Cardiac atrium fibroblast (primary cell): Measurements from ENCODE around the gene RIMBP3C. TPM values are rescaled to one million over a fixed set of nuclear protein-coding genes. Genes with fewer than 3 reads are reported as not detected.

Experiments used
- total RNA-seq: library from RNA; depleted of rRNA; stranded (reverse); fragments of >200 nt; gene quantifications from 2 replicates; pipeline ENCODE4 v1.2.3, GENCODE V29; 2015

The RIMBP3C gene
- total RNA-seq: 0.18 TPM in 1 of 2 replicates, not detected in the other

GRCh38 chr22:21551361-21551760 lies at the start of gene RIMBP3C:
RIMBP3C (minus strand) TSS chr22:21551461; CDS start chr22:21550976, 485 bp downstream.

GRCh38 chr22:21567456-21568346 lies 16.4 kb upstream of the RIMBP3C start, which contains the start of gene UBE2L3:
UBE2L3 (plus strand) TSS chr22:21567714; CDS start chr22:21567745, 31 bp downstream.

Other genes with a start within 250 kb of the RIMBP3C start
- 0.16 TPM in 1 of 2 replicates, not detected in the other for gene RIMBP3B, start 167.7 kb downstream of the RIMBP3C start, total RNA-seq
- 3.1 and 3.4 TPM in 2 replicates for gene HIC2, start 134.1 kb downstream of the RIMBP3C start, total RNA-seq
- gene TMEM191C, start 84.1 kb downstream of the RIMBP3C start, total RNA-seq: 0.32 and 0.54 TPM in 2 replicates
- gene UBE2L3, start 16.3 kb upstream of the RIMBP3C start, total RNA-seq: 44.6 and 48.6 TPM in 2 replicates
- 48.9 and 52.0 TPM in 2 replicates for gene YDJC, start 78.6 kb upstream of the RIMBP3C start, total RNA-seq
- 0.16 TPM in 1 of 2 replicates, not detected in the other for gene CCDC116, start 81.3 kb upstream of the RIMBP3C start, total RNA-seq
- 25.5 and 59.3 TPM in 2 replicates for gene SDF2L1, start 90.8 kb upstream of the RIMBP3C start, total RNA-seq
- gene PPIL2, start 114.6 kb upstream of the RIMBP3C start, total RNA-seq: 15.6 and 29.4 TPM in 2 replicates
- 0.81 and 2.9 TPM in 2 replicates for gene YPEL1, start 184.3 kb upstream of the RIMBP3C start, total RNA-seq